ENCODE measurements around the gene RGSL1.

The RGSL1 gene

DNA sequence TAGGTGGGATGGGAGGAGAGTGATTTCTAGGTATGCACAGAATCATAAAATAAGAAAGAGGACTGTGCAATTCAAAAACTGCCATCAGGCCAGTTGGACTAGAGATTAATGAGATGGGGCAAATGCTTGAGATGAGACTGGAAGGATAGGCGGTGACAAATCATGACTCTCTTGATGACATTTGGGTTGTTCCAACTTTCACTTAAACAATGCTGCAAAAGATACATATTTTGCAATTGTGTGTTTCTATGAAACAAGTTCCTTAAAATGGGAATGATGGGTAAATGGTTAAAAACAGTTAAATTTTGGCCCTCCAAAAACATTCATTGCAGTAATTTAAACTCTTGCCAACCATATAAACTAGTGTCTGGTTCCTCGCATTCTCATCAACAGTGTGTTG, 84.0 kb downstream of the RGSL1 start:
- no peak overlapping the region for H3K27ac ChIP-seq
- TF ChIP-seq, protein P1, sequence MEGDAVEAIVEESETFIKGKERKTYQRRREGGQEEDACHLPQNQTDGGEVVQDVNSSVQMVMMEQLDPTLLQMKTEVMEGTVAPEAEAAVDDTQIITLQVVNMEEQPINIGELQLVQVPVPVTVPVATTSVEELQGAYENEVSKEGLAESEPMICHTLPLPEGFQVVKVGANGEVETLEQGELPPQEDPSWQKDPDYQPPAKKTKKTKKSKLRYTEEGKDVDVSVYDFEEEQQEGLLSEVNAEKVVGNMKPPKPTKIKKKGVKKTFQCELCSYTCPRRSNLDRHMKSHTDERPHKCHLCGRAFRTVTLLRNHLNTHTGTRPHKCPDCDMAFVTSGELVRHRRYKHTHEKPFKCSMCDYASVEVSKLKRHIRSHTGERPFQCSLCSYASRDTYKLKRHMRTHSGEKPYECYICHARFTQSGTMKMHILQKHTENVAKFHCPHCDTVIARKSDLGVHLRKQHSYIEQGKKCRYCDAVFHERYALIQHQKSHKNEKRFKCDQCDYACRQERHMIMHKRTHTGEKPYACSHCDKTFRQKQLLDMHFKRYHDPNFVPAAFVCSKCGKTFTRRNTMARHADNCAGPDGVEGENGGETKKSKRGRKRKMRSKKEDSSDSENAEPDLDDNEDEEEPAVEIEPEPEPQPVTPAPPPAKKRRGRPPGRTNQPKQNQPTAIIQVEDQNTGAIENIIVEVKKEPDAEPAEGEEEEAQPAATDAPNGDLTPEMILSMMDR (IDR thresholded peaks at IDR 0.05) = no peak
- no peak for TF ChIP-seq ZFX (IDR thresholded peaks at IDR 0.05; ENCODE audit: borderline replicate concordance)

DNA sequence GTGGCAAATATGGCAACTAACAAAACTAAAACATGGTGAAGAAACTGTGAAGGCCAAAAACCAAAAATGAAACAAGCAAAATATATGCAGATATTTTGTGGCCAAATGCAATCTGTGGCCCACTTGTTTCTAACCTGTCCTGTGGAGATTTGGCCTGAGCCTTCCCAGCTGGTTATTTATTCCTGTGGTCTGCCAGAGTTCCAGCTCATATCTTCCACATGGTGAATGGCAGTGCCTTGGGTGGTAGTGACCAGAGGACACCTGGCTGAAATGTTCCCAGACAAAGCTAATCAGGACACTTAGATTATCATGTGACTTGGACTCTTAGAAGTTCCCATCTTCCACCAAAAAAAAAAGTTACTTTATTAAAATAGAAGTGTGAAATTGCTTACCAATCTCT, 99.4 kb downstream of the RGSL1 start:
- no peak for TF ChIP-seq ZFX (IDR thresholded peaks at IDR 0.05; ENCODE audit: borderline replicate concordance)
- TF ChIP-seq, protein P1 (IDR thresholded peaks at IDR 0.05) = no peak
- no peak overlapping the region for H3K27ac ChIP-seq

DNA sequence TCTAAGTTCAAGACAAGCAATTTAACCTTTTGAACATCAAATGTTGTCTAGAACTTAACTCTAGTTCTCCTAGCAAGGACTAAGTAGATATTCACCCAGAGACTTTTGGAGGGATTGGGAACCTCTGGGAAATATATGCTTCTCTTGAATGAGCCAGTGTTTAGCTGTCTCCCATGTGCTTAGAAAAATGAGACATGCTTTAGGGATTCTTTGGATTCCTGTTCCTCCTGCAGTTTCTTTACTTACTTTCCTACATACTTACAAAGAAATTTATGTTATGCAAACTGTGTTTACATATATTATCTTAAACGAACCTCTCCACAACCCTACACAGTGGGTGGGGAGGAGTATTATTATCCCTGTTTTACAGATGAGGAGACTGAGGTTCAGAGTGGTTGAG, 99.9 kb downstream of the RGSL1 start:
- TF ChIP-seq ZFX (IDR thresholded peaks at IDR 0.05; ENCODE audit: borderline replicate concordance) = no peak
- TF ChIP-seq, protein P1 (IDR thresholded peaks at IDR 0.05) = no peak
- H3K27ac ChIP-seq = no peak overlapping the region

DNA sequence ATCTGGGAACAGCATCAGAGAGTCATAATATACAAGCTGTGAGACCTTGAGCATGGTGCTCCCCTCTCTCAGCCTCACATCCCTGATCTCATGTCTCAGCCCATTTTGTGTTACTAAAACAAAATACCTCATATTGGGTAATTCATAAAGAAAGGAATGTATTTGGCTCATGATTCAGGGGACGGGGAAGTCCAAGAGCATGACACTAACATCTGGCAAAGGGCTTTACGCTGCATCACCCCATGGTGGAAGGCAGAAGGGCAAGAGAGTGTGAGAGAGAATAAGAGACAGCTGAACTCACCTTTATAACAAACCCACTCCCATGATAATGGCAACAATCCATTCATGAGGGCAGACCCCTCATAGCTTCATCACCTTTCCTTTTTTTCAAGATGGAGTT, 102.6 kb downstream of the RGSL1 start:
- H3K27ac ChIP-seq = no peak overlapping the region
- TF ChIP-seq ZFX (IDR thresholded peaks at IDR 0.05; ENCODE audit: borderline replicate concordance) = no peak
- TF ChIP-seq, protein P1 (IDR thresholded peaks at IDR 0.05) = no peak

DNA sequence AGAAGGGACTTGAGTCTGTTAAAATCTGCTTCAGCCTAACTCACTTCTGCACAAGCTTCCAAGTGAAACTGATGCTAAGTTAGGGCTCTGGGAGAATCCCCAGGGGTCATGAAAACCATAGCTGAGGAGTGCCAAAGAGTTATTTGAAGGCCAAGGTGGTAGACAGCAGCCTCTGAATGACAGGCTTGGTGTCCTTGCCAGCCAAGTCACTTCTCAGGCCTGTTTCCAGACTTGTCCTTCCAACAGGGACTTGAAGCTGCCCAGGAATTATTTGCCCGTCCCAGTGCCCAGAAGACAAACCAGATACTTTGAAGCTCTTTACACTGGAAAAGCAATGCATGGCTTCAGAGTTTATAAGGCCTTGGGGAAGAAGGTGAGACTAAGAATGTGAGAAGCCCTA, 105.5 kb downstream of the RGSL1 start:
- TF ChIP-seq ZFX (IDR thresholded peaks at IDR 0.05; ENCODE audit: borderline replicate concordance) = no peak
- TF ChIP-seq, protein P1 (IDR thresholded peaks at IDR 0.05) = no peak
- H3K27ac ChIP-seq = no peak overlapping the region

DNA sequence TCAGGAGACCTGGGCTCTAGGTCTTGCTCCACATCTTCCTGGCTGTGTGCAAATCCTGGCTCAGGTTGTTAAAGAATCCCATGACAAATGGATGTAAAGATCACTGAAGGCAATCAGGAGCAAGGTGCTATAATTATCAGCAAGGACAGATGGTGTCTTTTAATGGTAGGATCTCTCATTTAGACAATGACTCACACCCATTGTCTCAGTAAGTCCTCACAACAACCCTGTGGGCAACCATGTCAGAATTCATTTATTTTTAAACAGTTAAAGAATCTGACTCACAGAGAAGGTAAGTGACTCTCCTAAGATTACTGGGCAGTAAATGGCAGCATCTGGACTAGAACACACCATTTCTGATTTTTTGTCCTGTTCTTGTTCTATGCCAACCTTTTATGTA, 106.3 kb downstream of the RGSL1 start:
- H3K27ac ChIP-seq = no peak overlapping the region
- TF ChIP-seq, protein P1 (IDR thresholded peaks at IDR 0.05) = no peak
- TF ChIP-seq ZFX (IDR thresholded peaks at IDR 0.05; ENCODE audit: borderline replicate concordance) = no peak

DNA sequence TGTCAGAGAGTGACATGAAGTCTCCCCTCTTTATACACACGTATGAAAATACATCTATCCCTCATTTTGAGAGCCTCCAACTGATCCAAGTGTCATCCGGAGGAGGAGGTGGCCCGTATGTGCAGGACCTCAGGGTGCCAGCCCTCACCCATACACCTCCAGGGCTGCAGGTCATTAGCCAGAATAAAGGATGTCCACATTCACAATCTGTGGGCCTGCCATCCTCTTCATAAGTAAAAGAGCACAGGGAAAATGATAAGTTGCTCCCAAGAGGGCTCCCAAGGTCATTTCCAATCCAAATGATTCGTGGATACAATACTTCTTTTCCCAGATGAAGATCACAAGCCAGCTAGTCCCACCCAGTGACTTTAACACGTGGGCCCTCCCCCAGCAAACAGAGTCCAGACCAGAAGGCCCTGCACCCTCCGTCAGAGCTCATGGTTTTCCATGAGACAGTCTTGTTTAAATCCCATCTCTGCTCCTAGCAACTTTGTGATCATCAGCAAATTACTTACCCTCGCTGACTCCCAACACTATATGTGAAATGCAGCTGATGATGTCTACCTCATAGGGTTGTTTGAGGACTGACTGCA, 110.5 kb downstream of the RGSL1 start:
- H3K27ac ChIP-seq = no peak overlapping the region
- TF ChIP-seq, protein P1 (IDR thresholded peaks at IDR 0.05) = no peak
- TF ChIP-seq ZFX (IDR thresholded peaks at IDR 0.05; ENCODE audit: borderline replicate concordance) = no peak
